HG03354 (cell line): ENCODE measurements around the gene APBA3.
"Not testable (repeated sequence)": the region's sequence is repeated elsewhere in the genome, so short reads cannot be mapped to it uniquely, and the experiment has no call there.

Experiments
- ATAC-seq: cut with Tn5 transposase; IDR thresholded peaks from one replicate; pipeline ENCODE4 v1.9.1; 2021; ENCODE audit warnings: mild to moderate bottlenecking; ENCODE audit not compliant: unreplicated experiment, poor library complexity, severe bottlenecking

The APBA3 gene

DNA sequence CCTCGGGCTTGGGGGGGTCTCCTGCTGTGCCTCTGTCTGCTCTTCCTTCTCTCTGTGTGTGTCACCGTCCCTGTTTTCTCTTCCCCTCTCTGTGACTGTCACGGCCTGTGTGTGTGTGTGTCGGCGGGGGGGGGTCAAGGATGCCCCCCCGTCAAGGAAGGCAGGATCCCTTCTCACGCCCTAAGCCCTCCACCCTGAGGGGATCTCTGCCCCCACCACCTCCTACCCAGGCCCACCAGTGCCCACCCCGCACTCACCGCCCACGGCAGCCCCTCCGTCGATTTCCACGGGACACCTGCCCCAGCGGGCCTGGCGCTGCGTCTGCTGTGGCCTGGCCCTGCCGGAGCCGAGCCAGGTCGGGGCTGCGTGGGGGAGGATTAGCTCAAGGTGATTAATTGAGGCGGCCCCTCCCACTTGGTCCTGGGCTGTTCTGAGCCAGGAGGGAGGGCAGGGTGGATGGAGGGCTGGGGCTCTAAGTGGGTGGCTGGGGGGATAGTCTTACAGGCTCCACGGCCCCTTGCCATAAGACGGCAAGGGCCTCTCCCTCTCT is 10.5 kb upstream of the APBA3 start, which contains the start of gene RAX2:
RAX2 (minus strand) TSS at position 323 of the 550 bp plus-strand sequence. CDS start 486 bp downstream, outside the sequence.
- no peak for ATAC-seq

DNA sequence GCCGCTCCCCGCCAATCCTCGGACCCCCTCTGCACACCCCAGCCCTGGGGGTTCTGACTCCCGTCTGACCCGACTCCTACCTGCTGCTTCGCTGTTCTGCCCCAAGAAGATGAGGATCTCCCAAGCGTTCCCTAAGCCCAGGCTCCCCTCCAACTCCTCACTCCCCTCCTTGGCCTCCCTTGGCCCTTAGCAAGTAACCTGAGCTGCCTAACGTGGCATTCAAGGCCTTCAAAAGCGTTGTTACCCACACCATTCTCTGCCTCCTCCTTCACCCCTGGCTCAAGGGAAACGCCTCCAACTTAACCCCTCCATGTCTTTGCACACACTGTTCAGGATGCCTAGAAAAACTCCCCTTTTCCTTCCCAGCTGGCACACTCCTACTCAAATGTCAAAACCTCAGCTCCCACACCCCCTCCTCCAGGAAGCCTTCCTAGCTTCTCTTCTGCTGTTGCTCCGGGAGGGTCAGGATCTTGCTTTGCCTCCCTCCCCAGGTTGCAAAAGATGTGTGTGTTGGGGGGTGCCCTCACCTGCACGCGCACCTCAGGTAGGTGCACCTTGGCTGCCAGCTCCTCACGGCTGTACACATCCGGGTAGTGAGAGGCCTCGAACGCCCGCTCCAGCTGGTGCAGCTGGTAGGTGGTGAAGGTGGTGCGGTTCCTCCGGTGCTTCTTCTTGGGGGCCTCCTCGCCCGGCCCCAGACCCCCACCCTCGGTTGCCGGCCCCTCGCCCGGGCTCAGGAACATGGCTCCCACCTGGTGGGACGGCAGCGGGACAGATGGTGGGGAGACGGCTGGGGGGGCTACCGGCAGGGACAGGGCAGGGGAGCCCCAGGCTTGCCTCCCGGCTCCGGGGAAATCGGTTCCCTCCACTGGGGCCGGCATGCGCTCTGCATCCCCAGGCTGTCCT is 9.8 kb upstream of the APBA3 start:
- no peak for ATAC-seq

DNA sequence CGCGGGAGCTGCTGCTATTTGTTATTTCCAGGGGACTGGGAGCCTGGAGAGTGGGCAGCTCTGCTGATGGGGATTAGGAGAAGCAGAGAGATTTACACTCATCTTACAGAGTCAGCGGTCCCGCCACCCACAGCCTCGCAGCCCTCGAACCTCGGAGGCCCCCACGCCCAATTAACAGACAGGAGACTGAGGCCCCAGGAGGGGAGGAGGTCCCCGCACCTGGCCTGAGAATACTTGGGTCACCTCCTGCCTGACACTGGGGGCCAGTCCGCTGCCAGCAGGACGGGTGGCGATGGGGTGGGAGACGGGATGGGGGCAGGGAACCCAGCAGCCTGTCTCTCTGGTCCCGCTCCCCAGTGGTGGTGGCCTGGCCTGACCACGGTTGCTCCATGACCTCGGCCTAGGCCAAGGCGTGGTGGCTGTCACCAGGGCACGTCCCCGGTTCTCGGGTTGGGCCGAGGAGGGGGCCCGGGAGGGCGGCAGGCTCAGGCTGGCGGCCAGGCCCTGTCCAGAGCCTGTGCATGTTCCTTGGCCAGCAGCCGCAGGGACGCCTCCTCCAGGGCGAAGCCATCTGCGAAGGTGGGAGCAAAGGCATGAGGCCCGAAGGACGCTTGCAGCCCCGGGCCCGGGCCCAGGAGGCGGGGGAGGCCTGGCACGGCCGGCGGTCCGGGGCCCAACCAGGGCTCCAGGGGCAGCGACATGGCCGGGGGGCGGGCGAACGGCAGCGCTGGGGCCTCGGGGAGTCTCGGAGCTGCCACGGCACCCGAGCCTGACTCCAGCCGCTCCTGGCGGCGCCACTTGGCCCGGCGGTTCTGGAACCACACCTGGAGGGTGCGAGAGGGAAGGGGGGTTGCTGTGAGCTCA is 8.9 kb upstream of the APBA3 start:
- no peak for ATAC-seq

DNA sequence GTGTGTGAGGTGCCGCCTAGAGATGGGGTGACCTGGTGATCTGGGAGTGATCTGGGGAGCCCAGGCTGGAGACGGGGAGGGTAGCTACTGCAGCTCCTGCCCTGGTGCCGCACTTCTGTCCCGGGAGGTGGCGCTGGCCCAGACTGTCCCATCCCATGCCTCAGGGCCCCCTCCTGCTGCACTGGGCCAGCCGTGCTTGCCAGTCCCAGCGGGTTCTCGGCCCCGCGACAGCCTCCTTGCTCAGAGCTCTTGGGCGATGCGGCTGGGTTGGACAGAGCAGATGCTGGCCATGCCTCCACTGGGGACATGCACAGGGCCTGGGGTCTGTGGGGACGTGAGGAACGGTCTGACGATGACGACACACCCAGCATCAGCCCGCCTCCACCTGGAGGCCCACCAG is 8.0 kb upstream of the APBA3 start:
- ATAC-seq: no peak

DNA sequence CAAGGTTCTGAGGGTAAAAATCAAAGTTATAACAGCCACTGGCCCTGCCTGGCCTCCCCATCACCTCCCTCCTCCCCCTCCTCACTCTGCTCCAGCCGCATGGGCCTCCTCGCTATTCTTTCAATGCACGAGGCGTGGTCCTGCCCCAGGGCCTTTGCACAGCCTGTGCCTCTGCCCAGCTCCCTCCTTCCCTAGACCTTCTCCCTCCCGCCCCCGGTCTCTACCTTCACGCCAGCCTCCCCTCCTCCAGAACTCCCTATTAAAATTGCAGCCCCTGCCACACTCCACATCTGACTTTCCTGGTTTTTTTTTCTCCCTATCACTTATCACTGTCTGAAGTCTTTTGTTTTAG is 7.2 kb upstream of the APBA3 start:
- no peak for ATAC-seq

DNA sequence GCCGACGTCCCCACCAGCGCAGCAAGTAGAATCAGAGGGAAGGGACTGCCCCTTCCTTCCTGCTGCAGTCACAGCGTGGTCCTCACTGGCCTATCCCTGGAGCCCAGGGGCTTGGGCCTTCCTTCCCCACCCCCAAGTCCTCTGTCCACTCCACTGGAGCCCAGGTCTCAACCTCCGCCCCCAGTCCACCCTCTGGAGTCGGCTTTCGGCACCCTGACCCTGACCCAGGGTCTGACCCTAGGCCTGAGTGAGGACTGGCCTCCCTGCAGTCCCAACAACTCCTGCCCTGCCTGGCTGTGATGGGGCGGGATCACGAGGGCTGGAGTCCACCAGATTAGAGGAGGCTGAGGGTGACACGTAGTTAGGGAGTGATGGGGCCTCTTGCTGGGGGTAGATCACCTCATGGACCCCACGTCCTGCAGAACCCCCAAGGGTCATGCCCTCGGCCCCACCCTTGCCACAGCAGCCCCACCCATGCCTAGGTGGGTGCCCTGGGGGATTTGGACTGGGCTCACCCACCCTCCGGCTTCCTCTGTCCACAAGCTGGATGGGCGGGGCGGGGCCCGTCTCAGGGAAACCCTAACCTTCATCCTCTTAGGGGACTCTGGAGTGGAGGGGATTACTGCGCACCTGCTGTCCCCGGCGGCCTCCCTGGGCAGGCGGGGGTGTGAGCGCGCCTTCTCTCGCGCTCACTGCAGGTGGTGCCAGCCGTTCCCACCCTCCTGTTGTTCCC is 6.7 kb upstream of the APBA3 start:
- ATAC-seq: no peak

DNA sequence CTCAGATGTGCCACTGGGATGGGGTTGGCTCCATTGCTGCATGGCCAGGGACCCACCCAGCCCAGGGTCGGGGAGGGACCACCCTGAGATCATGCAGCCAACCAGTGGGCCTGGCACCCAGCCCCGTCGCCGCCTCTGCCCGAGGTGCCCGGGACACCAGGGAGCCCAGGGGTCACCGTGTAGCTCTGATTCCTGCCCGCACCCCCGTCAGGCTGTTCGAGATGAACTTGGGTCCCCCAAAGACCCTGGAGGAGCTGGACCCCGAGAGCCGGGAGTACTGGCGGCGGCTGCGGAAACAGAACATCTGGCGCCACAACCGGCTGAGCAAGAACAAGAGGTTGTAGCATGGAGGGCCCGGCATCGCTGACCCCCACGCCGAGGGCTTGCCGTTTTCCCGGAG is 5.6 kb upstream of the APBA3 start:
- ATAC-seq: no peak

DNA sequence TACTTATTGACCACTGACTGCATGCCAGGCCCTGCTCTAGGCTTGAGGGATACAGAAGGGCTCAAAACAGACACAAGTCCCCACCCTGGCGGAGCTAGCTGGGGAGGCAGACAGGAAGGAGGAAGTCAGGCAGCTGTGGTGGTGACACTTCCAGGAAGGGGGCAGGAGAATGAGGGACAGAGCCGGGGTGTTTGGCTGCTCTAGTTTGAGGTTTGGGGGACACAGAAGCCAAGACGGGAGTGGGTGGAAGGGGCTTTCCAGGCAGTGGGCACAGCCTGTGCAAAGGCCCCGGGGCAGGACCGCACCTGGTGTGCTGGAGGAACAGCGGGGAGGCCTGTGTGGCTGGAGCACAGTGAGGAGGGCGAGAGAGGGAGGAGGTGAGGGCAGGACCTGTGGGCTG is 5.0 kb upstream of the APBA3 start:
- ATAC-seq: no peak

DNA sequence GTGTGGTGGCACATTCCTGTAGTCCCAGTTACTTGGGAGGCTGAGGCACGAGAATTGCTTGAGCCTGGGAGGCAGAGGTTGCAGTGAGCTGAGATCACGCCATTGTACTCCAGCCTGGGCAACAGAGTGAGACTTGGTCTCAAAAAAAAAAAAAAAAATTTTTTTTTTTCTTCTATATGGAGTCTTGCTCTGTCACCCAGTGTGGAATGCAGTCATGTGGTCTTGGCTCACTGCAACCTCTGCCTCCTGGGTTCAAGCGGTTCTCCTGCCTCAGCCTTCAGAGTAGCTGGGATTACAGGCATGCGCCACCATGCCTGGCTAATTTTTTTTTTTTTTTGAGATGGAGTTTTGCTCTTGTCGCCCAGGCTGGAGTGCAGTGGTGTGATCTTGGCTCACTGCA is 4.3 kb upstream of the APBA3 start:
- ATAC-seq: not testable (repeated sequence)

DNA sequence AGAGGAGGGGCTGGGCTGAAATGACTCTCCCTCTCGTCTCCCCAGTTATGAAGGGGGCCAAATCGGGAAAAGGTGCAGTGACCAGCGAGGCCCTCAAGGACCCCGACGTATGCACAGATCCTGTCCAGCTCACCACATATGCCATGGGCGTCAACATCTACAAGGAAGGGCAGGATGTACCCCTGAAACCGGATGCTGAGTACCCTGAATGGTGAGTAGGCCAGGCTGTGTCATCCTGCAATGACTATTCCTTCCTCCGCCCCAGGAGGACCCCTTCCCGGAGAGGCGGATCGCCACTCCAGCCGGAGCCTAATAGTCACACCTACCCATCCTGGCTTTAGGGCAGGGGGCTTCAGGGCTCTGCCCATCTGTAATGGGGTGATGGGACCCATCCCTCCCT is 3.6 kb upstream of the APBA3 start:
- no peak for ATAC-seq

DNA sequence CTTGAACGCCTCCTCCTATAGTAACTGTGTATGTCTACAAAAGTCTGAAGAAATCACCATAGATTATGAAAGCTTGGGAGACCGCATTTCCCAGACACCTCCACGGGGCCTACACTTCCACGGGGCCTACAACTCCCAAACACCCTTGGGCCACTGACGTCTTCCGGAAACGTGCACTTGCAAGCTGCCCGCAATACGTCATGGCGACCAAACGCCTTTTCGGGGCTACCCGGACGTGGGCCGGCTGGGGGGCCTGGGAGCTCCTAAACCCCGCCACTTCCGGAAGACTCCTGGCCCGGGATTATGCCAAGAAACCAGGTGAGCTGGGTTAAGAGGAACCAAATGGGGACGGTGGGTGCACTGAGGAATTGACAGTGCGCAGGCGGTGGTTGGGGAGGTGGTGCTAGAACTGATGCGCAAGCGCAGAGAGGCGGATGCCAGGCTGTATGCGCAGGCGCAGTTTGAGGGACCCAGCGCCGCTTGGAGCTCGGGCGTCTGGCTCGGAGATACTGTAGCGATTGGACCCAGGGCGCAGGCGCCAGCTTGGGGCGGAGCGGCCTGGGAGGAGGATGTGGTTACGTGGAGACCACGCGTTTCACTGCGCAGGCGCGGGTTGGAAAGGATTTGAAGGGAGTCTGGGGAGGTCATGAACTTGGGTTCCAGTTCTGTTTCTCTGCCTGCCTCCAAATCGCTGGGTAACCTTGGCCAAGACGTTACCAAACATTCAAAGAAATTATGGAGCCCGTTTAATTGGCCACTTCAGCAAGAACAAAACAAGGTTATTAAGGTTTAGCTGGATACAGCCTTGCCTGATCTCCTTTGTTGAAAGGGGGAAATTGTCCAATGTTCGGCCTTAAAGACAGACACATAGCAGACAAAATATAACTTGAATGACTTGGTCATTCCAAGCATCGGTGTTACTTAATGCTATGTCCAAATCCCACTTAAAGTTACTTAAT is 1.3 kb upstream of the APBA3 start, which contains the start of gene MRPL54:
MRPL54 (plus strand) TSS at position 182 of the 959 bp plus-strand sequence; CDS start at position 201, 19 bp downstream.
- ATAC-seq: peak; percentile 77

DNA sequence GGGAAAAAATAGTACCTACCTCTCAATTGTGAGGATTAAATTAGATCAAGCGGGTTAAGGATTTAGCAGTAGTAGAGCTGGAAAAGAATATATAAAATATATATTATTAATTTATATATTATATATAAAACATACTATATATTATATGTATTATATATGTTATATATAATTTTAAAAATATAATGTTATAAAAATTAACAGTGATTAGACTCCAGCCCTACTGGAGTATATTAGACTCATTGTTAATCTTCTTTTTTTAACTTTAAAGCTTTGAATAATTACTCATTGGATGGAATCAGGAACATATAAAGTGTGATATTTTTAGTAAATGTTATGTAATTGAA is 610 bp upstream of the APBA3 start:
- no peak for ATAC-seq

DNA sequence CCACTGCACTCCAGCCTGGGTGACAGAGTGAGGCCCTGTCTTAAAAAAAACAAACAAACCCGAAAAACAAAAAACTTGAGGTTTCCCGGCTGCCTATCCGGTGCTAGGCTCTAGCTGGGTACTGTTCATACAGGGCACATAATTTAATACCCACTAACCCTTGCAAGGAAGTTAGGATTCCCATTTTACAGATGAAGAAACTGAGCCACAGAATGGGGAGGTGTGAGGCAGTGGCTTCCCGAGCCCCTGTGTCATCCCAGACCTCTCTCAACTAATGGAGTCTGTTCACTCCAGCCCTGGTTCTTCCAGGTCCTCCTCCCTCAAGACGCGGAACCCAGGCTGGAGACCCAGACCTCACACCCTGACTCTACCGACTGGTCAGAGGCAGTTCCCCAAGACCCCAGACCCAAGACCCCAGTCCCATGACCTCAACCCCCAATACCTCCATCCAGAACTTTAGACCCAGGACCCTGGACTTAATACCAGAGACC is 576 bp downstream of the APBA3 start:
- no peak for ATAC-seq

DNA sequence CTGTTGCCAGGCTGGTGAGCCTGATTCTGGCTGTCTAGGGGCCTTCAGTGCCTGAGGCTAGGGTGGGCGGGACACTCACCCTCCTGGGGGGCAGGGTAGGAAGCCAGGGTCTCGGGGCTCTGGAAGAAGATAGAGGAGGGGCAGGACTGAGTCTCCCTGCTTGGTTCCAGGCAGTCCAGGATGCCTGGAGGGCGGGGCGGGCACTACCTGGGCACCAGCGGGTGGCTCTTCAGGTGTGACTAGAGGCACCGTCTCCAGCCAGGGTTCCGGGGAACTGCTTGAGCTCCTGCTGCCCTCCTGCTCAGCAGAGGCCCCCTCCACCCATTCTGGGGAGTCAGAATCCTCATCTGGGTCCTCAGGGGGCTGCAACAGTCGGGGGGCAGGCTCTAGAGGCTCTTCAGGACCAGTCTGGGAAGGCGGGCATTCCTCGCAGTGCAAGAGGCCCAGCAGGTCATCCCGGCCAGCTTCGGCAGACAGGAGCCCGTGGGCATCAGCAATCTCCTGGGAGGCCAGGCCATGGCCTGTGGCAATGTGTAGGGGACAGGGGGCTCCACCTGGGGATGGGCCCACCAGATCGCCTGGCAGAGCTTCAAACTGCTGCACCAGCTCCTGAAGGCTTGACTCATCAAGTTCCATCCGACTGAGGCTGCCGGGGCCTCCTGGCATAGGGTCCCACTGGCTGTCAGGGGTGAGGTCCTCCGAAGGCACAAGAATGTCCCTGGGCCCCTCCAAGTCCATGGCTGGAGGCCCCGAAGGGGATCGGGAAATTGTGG is 1.8 kb downstream of the APBA3 start:
- ATAC-seq: no peak

DNA sequence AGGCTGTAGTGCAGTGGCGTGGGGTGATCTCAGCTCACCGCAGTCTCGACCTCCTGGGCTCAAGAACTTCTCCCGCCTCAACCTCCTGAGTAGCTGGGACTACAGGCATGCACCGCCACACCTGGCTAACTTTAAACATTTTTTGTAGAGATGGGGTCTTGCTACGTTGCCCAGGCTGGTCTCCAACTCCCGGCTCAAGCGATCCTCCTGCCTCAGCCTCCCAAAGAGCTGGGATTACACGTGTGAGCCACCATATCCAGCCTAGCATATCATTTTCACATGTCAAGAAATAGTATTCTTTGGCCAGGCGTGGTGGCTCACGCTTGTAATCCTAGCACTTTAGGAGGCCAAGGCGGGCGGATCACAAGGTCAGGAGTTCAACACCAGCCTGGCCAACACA is 3.2 kb downstream of the APBA3 start:
- not testable (repeated sequence) for ATAC-seq

DNA sequence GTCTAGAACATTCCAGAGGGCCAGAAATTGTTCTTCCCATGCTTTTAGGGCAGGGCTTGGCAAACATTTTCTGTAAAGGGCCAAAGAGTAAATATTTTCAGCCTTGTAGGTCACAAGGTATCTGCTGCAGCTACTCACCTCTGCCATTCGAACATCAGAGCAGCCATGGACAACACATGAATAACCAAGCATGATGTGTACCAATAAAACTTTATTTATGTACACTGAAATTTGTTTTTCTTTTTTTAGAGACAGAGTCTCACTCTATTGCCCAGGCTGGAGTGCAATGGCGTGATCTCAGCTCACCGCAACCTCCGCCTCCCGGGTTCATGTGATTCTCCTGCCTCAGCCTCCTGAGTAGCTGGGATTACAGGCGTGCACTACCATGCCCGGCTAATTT is 3.8 kb downstream of the APBA3 start:
- ATAC-seq: not testable (repeated sequence)

DNA sequence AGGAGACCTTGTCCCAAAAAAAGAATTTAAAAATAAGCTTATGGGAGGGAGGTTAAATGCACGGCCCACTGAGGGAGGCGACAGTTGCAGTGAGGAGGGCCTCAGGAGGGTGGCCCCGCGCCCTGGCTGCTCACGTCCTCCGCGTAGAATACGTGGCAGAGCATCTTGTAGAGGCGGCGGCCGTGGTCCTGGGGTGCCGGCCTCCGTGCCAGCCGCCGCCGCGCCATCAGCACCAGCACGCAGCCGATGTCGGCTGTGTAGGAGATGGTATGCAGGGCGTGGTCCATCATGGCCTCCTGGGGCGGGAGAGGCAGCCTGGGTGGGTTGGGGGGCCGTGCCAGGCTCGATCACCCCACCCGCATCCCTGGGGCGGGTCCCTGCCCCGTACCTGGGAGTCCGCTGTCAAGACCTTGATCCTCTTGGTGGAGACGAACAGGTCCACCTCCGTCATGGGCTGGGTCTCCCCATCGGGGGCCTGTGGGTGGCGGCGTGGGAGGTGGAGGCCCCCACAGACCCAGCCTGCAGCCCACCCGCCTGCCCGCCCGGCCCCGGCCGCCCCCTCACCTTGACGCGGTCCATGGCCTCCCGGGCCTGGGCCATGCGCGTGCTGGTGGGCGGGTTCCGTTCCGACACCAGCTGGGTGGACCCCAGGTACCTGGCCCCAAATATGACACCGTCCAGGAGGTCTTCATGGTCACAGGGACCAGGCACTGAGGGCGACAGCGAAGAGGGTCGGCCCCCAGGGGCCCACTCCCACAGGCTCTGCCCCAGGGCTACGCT is 7.7 kb downstream of the APBA3 start:
- no peak for ATAC-seq
